RCC 7860 (cell line): ENCODE data around the gene RGS19.

Source experiments
- DNase-seq: peaks from one replicate; pipeline ENCODE4 v3.0.0-alpha.2; 2015; ENCODE audit warnings: low spot score
- FAIRE-seq: peaks from 2 replicates; lab custom pipeline; 2012; peaks lifted over from hg19 to GRCh38; lab: Jason Lieb, UNC

RGS19 gene

DNA sequence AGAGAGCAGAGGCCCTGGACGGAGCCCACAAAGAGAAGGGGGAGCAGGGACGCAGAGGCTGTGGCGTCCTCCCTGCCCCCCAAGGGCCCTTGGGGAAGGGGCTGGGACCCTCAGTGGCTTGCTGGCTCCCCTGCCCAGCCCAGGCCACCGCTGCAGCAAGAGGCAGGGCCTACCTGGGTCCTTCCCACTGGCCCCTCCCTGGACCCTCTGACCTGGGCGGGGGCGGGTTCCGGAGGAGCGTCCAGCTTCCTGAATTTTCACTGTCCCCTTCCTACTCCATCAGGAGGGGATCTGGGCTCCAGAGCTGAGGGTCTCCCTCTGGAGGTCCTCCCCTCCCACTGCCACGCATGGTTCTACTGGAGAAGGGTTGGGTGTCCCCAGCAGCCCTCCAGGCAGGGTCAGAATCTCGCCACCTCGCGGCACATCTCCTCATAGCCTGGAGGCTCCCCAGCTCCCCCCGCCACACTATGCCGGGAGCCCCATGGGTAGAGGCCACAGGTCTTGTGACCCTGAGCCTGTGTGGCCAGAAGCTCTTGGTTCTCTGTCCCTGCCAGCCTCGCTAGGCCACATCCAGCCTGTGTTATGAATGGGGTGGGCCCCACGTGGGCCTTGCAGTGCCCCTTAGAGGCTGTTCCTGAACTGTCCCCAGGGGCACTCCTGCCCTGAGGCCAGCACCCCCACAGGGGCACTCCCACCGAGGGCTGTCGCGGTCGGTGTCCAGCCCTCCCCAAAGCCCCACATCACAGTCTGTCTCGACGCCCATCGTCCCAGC lies 28.9 kb downstream of the RGS19 start:
- DNase-seq: no peak
- no peak for FAIRE-seq

DNA sequence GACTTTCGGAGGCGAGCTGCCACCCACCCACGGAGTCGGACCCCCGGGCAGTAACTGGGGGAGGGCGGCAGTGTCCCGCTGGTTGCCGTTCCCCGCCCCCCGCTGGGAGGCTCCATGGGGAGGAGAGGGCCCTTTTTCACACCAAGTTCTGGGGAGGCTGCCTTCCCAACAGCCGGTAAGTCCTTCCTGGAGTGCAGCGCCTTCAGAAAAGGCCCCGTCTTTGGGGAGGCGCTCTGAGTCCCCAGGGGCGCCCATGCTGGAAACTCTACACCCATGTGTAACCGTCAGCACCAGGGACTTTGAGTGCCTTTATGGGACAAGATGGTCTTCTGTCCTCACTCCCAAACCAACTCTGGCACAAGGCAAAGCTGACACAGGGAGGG lies 29.4 kb downstream of the RGS19 start:
- FAIRE-seq (no peak), DNase-seq (no peak)

DNA sequence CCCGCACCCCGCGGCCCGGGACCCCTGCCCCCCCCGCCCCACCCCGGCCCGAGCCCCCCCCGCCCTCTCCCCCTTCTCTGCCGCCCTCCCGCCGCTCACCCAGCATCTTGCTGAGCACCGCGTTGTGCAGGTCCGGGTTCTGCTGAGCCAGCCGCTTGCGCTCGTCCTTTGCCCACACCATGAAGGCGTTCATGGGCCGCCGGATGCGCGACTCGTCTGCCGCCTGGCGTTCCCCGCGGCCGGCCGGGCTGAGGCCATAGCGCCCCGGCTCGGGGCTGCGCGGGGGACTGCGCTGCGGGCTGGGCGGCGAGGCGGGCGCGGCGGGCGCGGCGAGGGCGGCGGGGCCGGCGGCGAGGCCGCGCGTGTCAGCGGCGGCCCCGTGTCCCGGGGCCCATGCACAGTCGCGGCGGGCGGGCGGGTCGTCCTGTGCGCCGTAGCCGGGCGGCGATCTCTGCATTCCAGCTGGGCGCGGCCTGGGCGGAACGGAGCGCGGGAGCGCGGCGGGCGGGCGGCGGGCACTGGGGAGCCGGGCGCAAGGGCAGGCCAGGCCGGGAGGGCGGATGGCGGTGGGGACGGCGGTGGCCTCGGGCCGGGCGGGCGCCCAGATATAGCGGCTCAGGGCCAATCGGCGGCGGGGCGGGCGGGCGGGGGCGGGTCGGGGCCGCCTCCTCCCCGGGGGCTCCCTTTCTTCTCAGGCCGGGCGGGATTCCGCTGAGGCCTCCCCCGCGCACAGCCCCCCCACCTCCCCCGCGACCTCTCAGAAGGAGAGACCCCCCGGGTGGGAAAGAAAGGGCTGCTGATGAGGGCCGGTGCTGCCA lies 30.0 kb downstream of the RGS19 start, which contains the start of gene SOX18:
Gene SOX18, minus strand, starts transcription at position 580 of the 818 bp plus-strand sequence. Its CDS starts 123 bp downstream, at position 457.
- FAIRE-seq (no peak), DNase-seq (no peak)

DNA sequence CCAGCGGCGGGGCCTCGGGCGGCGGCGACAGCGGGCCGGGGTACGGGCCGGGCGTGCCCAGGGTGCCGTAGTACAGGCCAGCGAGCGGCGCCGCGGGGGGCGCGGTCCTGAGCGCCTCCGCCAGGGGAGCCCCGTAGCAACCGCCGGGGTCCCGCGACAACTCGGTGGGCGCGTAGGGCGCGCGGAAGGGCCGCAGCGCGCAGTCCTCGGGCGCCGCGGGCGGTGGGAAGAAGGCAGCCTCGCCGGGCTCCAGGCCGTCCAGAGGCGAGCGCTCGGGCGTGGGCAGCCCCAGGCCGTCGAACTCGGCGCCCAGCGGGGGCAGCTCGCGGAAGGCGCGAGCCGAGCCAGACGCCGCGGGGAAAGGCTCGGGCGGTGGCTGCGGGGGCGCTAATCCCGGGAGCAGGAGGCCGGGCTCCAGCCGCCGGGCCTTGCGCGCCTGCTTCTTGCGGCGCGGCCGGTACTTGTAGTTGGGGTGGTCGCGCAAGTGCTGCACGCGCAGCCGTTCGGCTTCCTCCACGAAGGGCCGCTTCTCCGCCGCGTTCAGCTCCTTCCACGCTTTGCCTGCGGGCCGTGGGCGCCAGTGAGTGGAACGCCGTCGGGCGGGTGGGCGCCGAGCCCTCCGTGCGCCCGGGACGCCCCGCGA lies 30.8 kb downstream of the RGS19 start:
- no peak for DNase-seq
- no peak for FAIRE-seq

DNA sequence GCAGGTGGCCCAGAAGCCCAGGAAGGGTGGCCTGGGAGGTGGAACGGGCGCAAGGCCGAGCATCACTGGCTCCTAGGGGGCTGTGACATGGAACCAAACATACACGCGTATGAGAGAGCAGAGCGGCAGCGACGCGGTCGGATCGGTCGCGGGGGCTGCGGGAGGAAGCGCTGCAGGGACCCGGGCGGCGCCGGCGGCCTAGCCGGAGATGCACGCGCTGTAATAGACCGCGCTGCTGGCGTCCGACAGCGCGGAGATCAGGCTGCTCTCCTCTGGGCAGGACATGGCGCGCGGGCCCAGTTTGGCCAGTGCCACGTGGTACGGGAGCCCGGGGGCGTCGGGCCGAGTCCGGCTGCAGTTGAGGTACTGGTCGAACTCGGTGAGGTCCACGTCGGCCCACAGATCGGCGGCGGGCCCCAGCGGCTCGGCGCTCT lies 31.3 kb downstream of the RGS19 start:
- FAIRE-seq (no peak), DNase-seq (no peak)

DNA sequence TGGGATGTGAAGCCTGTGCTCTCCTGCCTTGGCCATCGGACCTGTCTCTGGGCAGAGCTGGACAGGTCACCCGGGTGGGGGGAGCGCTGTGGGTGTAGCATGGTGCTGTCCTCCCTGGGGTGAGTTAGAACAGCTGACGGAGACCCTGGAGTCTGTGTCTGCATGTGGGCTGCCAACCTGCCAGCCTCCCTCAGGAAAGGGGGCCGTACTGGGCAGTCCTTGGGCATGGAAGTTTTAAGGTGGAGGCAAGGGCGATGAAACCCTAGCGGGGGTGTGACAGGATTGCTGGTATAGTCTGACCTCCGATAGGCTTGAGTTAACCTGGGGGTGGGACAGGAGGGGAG lies 32.3 kb downstream of the RGS19 start:
- DNase-seq (no peak), FAIRE-seq (no peak)

DNA sequence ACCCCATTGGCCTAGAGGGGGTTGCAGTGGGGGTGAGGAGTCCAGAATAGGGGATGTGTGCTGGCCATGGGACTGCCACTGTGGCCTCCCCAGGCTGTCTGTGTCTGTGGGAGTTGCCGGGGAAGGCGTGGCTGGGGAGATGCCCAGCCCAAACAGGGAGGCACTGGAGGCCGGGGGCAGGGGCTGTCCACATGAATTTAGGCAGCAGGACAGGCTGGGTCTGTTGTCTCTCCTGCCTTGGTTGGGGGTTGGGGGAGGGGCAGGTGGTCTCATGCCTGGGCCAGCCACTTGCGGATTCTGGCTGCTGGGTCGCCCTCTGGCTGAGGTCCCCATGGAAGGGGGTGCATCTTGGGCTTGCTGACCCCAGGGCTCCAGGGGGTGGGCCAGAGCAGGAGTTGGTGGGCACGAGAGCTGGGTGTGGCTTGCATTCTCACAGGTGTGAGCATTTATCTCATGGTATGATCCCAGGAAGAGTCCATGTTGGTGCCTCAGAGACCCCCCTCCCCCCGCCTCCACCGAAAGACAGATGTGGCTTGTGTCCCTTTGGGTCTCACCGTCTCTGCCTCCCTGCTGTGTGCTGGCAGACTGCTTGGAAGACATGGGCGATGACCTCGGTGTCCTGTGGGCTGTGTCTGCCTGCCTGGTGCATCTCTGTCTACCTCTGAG lies 33.8 kb downstream of the RGS19 start:
- no peak for FAIRE-seq
- no peak for DNase-seq

DNA sequence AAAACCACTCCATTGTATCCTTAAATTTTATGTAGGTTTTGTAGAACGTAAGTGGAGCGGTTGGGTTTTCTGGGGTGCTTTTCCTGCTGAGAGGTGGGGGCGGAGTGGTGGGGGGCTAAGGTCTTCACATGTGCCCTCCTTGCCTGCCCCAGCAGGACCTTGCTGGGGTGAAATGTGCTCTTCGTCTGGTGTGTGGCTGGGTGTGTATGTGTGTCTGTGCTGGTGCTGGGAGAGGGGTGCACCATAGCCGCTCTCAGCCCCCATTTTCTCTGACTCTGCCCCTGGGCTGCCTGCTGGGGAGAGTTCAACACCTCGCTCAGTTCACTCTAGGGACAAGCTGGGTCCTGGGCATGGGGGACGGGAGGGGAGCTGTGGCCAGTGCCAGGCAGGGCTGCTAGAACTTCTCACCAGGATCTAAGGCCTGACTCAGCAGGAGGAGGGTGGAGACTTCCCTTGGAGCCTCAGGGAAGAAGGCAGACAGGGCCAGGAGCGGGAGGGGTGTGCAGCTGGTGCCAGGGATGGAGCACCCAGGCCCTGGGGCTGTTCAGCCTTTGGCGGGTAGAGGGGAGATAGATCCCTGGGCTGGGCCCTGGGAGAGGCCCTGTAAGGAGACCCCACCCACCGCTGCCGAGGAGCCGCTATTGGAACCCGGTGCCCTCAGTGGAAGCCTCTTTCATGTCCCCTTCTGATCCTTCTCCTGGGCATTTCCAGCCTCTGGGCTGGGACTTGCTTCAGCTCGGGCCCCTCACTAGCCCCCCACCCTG lies 34.7 kb downstream of the RGS19 start:
- DNase-seq (peak; percentile 51), FAIRE-seq (no peak)

DNA sequence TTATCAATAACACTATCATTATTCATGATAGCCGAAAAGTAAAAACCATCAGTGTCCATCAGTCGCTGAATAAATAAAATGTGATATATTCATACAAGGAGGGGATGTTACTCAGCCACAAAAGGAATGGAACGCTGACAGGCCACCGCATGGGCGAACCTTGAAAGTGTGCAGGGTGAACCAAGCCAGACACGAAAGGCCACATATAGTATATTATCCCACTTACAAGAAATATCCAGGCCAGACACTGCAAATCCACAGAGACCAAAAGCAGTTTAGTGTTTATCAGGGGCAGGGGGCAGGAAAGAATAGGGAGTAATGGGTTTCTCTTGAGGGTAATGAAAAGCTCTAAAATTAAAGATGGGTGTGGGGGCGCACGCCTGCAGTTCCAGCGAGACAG lies 35.5 kb downstream of the RGS19 start:
- FAIRE-seq: no peak
- DNase-seq: no peak

DNA sequence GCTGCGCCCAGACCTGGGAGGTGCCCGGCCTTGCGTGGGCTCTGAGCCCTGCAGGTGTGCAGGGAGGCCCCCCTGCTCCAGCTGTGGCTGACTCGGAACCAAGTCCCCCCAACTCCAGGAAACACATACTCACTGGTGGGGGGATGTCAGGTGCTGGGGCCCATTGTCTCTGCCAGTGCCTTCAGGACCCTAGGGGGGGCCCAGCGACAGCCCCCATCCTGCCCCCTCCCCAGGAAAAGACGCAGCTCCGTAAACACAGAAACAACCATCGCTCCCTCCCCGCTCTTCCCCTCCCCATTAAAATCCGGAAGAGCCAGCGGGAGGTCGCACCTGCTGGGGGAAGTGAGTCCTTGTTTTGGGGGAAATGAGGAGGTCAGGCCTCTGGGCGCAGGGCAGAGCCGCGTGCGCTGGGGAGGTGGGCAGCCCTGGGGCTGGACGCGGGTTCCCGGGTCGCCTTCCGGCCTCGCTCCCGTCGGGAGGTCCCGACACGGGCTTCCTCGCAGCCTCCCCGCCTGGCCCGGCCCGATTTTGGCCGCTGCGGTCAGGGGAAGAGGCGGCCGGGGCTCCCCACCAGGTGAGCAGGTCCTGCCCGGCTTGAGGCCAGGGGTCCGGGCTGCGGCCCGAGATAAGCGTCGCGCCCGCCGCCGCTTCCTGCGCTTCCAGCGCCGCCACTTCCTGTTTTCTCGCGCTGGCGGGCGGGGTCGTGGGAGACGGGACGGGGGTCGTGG lies 37.1 kb downstream of the RGS19 start:
- DNase-seq: no peak
- FAIRE-seq: no peak

DNA sequence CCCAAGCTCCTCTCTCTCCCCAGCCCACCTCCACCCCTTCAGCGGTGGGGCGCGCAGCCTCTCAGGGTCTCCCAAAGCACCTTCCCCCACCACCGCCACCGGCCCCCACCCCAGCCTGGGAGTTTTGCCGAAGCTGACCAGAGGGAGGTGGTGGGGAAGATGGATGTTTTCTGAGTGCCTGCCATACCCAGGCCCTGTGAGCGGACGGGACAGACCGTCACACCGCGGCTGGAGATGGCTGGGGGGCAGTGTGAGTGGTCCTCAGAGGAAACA lies 37.6 kb downstream of the RGS19 start:
- FAIRE-seq: no peak
- DNase-seq: no peak

DNA sequence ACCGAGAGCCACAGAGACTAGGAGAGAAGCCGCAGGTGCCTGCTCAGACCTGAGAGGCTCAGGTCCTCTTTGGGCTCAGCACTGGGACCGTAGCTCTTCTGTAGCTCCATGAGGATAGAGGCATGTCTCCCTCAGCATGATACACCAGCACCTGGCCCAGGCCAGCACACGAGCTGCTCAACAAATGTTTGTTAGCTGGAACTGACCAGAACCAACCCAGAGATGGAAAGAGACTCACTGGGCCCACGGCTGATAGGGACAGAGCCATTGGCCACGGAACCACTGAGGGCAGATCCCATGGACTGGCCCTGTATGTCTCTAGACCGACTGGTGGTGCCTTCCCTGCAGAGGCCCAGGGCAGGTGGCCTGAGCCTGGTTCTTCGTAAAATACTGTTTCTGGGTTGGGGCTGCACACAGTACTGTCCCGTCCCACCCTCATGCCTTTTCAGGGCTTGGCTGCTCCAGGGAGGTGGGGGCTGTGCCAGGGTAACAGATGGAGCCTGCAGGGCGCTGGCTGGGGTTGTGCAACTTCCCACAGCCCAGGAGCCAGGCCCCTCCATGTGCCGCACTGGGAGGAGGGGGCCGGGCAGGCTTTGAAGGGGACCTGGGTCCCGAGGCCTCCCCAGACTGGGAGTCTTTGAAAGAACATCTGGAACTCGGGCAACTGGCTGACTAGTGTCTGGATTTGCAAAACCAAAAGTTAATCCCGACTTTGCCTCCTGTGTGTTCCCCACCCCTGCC lies 38.1 kb downstream of the RGS19 start:
- DNase-seq (no peak), FAIRE-seq (no peak)

DNA sequence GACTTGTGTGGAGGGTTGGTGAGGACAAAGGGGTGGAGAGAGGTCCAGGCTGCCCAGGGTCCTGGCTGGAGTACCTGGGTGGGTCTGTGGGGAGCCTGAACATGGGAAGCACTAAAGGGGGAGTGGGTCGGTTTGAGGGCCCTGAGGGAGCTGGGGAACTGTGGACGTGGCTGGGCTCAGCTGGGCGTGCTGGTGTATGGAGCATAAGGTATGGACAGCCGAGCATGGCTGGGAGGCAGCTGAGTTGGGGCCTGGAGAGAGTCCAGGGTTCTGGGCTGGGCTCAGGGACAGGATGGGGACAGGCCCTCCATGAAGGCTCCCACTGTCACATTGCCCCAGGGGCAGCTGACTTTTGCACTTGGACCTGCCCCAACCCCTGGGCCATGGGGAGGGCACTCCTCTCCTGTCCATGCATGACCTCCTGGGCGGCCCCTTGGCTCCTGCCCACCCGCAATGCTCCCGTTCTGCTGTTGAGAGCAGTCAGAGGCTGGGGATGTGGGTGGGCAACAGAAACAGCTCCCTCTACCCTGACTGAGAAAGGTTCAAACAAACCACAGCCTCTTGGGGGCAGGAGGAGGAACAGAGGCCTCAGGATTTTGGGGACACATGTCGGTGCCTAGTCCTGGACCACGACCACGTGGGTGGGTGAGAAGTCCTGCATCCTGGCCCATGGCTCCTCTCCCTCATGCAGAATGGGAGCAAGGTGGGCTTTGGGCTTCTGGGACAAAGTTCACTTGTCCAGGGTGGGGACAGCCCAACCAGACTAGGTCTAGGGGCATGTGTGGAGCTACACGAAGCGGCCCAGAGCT lies 38.9 kb downstream of the RGS19 start:
- FAIRE-seq: no peak
- DNase-seq: no peak

DNA sequence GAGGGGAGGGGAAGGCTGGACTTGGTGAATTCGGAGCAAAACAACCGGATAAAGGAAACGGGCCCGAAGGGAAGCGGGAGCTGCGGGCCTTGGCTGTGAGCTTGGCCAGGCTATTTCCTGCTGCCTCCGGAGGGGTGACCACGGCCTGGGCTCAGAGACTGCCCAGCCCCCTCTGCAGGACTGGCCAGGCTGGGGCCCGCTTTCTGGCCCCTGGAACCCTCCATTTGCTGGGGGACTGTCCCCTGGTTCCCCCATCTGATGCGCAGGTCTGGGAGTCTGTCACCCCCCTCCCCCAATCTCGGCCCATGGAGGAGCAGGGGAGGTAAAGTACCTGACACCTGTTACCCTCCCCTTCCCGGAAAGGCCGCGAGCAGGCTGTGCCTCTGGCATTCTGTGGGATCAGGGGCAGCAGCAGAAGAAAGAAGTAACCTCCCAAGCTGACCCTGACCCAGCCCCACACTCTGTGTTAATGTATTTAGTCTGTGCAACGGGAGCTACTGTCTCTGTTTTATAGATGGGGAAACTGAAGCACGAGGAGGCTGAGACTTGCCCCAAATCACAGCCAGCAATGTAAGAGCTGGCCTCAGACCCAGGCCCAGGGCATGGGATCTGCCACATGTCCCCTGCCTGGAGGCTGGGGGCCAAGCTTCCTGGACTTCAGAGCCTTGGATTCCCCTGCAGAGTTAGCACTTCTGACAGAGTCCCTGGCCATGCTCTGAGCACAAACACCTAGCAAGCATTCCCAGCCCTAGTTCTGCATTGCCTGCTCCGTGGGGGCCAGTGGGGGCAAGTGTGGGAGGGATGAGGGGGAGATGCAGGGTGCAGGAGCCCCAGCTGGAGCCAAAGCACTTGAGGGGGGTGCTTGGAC lies 39.8 kb downstream of the RGS19 start:
- DNase-seq (no peak), FAIRE-seq (no peak)

DNA sequence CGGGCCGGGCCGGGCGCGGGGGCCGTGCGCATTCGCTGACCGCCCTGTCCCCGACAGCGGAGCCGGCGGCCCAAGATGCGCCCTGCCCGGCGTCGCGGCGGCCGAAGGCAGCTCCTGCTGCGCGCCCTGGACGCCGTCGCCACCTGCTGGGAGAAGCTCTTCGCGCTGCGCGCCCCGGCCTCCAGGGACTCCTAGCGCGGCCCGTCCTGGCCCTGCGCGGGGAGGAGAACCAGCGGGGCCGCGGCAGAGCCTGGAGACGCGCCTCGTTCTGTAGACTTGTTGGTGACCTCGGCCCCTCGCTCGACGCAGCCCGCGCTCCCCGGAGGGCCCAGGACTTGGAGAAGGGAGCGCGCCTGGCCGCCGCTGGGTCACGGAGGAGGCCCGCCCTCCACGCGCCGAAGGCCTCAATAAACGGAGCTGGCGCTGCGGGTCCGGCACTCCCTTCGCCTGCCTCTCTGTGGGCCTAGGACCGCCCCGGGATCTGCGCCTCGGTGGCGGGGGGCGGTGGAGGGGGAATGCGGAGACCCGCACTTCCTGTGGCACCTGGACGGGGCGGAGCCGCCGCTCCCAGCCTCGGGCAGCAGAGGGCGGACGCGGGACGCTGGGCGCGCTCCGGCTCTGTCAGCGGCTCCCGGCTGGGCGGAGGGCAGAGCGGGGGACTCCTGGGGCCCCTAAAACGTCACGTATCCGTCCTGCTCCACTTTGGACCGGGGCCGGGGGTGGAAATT lies 40.6 kb downstream of the RGS19 start:
- DNase-seq (peak; percentile 52), FAIRE-seq (no peak)

DNA sequence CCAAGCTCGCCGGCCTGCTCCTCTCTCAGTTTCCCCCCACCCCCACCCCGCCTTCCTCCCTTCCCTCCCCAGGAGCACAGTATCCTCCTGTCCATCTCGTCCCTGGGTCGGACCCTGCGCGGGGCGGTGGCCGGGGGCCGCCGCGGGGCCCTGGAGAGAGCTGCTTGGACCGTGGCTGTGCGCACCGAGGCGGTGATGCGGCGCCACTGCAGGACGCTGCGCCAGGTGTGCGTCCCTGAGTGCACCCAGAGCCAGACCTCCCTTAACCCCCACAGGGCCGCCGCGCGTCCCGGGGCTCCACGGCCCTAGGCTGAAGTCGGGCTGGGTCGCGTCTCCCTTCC lies 41.1 kb downstream of the RGS19 start:
- no peak for DNase-seq

More for the DNA sequence above, 41.1 kb downstream of the RGS19 start:
- no peak for FAIRE-seq
